GM21619 (cell line): ENCODE data around the gene PTH2.

Experiments
- ATAC-seq: cut with Tn5 transposase; IDR thresholded peaks from one replicate; pipeline ENCODE4 v1.9.1; 2021; ENCODE audit not compliant: unreplicated experiment

The PTH2 gene

DNA sequence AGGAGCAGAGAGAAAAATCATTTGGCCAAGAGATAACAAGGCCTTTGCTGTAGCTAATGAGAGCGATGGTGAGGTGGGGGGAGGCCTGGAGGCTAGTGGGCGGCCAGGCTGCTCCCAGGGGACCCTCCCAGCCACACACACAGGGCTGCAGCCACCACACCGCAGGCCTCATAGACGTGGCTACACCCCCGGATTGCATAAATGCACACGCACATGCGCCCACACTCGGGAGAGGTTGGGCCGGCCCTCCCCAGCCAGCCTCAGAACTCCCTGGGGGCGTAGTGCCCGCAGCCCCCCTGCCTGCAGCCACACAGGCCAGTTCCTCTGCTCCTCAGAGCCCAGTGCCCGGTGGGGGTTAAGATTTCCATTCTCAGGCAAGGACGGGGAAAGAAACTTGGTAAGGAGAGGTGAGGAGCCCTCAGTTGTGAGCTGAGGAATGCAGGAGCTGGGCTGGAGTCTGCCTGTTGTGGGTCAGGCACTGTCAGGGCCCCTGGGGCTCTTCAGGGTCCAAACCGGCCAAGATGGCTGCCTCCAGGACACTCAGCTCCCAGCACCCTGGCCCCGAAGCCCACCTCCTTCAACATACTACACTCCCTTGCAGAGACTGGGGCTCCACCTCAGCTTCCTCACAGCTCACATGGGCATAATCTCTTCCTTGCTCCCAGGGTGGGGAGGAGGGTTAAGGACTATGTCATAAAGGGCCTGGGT lies 8.0 kb downstream of the PTH2 start:
- ATAC-seq: no peak

DNA sequence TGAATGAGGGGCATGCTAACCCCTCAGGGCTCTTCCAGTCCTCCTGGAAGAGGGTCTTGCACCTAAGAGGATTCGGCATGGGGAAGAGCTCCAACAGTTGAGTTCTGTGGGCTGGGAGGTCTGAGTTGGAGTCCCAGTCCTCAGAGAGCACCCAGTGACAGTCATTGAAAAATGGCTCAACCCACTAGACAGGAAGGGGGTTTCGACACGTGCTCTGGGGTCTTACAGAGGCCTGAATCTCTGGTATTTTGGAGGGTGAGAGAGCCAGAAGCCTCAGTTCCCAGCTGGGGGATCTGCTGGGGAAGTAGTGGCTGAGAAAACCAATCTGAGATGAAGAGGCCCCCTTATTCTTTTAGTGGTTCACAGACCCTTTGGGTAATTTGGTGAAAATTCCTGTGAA lies 9.0 kb downstream of the PTH2 start:
- ATAC-seq: no peak

DNA sequence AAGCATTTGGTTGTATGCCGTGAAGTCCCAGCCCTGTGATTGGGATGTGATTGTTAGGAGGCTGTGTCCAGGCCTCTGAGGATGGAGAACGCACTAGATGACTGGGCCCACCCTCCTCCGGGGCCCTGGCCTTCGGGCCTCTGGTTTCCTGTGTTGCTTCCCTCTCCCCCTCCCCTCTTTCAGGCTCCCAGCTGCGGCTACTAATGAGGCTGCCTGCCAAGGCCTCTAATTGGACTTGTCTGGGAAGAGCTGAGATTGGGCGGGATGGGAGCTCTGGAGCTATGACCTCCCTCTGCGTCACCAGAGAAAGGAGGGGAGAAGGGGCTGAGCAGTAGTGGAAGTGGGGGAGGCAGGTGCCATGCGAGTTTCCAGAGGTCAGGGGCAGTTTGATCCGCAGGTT lies 9.9 kb downstream of the PTH2 start:
- ATAC-seq: no peak

DNA sequence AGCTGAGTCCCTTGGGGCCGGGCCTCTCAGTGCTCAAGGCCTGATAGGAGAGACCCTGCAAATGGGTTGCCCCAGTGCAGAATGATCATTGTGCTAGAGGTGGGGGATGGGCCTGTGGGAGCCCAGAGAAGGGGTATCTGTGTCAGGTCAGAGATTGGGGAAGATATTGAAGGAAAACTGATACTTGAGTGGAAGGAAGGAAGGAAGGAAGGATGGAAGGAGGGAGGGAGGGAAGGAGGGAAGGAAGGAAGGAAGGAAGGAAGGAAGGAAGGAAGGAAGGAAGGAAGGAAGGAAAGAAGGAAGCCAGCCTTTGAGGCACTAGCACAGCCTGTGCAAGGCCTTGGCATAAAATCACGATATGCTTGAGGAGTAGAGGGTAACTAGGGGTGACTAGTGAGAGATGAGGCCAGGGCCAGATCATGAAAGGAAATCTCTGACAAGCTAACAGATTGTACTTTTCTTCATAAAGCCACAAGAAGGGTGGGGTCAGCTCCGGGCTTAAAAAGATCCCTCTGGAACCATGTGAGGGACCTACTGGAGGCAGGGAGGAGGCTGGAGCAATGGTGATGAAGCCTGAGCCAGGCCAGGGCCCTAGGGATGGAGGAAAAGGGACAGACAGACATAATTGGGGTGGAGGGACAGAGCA lies 11.4 kb downstream of the PTH2 start:
- no peak for ATAC-seq

DNA sequence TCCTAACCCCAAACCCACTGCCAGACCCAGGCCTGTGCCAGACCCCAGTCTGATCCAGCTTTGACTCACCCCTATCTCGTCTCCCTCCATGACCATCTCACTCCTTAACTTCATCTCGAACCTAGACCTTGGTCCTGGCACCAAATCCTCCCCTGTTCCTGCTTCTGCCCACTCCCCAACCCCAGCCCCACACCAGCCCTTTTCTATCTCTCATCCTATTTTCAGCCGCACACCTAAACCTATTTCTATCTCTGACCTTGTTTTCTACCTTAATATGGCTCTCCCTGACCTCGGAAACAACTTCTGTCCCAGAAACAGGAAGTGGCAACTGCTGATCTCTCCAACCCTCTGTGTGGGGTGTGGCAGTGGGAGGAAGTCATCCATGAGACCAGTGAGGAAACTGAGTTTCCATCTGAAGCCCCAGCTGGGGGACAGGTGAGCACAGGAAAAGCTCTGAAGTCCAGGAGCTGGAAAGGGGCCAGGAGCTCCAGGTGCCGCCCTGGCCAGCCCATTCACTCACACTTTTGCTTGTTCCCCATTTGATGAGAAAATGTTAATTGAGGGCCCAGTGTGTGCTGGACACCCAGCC lies 13.7 kb downstream of the PTH2 start:
- no peak for ATAC-seq

DNA sequence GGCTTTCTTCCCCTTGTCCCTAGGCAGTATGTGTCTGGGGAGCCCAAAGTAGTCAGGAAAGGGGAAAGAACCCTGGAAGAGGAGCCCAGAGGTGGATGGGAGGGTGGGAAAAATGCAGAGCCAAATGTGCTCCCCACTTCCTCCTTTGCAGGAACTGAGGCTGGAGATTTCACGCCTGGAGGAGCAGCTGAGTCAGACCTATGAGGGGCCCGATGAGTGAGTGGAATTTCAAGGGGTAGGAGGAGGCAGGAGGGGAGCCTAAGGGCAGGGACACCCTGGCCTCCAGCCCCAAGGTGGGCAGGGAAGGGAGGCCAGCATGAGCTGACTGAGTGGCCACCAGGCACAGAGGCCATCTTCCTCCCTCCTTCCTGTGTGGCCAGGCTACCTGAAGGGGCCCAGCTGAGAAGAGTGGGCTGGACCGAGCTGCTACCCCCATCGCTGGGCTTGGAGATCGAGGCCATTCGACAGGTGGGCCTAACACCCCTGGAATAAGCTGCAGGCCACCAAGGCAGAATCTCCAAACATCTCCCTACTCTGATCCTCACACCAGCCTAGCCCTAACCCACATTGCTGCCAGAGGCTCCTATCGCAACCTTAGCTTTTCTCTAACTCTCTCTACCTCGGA lies 14.3 kb downstream of the PTH2 start:
- ATAC-seq: no peak

DNA sequence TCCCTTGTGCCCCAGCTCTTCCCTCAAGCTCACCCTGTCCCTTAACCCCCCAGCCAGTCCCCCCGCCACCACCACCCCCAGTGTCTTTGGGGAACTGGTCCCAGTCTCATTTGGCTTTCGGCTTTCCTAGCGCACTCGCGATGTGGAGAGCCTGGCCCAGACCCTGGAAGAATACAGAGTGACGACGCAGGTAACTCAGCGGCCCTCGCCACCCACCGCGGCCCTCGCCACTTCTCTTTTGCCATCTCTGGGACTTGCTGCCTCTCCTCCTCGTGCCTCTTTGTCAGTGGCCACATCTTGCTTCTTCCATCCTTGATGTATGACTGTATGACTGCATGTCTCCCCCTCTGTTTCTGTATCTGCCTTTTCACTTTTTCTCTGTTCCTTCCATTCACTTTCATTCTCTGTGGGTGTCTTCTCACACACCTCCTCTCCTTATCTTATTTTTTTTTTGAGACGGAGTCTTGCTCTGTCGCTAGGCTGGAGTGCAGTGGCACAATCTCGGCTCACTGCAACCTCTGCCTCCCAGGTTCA lies 15.7 kb downstream of the PTH2 start:
- ATAC-seq: no peak

DNA sequence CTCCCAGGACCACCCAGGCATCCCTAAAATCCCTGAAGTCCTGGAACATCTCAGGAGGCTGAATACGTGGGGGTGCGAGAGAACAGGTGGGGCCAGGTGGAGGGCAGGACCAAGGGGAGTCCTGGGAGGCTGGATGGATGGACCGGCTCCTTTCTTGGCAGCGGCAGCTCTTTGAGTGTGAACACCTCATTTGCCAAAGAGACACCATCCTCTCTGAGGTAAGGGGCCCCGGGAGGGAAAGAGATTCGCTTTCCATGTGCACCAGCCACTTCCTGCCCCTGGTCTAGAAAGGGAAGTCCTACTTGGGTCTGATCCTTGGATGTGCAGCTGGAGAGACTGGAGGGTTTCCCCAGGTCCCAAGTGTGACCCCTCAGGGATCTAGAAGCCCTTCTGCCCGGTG lies 16.2 kb downstream of the PTH2 start:
- ATAC-seq: no peak

DNA sequence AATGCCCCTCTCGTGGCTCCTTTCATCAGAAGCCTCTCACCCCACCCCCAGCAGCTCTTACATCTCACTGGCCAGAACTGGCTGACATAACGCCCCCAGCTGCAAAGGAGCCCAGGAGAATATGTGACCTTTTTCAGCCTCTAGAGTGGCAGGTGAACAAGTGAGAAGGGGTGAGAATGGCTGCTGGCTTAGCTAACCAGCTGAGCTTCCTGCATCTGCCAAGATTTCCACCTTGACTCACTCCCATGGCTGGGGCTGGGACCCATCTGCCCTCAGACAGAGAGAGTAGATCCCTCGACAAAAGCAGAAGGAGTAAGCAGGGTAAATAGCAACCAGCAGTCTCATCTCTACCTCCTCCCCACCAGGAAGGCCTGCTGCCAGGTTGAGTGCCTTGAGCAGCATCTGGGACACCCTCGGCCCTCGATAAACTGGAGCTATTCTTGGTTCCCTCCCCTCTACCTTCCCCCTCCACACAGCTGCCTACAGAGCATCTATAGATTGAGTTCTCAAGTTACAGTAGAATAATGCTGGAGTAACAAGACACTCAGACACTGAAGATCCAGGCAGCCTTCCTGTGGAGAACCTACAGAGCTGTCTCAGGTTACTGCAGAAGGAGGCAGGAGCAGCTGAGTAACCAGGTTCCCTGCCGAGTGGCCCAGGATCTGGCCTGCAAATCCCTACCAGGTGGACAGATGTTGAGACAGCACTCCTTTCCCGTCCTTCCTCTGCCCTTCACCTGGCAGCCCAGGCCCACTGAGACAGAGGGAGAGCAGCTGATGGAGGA lies 19.6 kb downstream of the PTH2 start:
- ATAC-seq: no peak

DNA sequence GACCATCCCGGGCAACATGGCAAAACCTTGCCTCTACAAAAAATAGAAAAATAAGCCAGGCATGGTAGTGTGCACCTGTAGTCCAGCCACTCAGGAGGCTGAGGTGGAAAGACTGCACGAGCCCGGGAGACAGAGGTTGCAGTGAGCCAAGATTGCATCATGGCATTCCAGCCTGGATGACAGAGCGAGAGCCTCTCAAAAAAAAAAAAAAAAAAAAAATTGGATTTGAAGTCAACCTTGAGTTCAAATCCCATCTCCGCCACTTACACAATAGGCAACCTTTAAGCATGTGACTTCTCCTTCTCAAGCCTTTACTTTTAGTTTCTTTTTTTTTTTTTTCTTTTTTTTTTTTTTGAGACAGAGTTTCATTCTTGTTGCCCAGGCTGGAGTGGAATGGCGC lies 23.2 kb downstream of the PTH2 start:
- ATAC-seq: no peak

DNA sequence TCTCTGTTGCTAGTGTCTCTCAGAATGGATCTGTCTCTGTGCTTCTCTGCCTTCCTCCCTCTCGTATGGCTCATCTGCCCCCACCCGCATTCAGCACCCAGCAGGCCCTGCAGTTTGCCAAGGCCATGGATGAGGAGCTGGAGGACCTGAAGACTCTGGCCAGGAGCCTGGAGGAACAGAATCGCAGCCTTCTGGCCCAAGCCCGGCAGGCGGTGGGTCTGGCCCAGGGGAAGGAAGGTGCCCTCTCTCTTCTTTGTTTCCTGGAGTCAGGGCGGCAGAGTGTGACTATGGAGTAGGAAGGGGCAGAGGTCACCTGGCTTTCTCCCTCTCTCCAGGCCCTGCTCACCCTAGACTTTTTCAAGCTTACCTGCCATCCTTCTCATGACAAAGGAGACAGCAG lies 24.3 kb downstream of the PTH2 start:
- ATAC-seq: no peak

DNA sequence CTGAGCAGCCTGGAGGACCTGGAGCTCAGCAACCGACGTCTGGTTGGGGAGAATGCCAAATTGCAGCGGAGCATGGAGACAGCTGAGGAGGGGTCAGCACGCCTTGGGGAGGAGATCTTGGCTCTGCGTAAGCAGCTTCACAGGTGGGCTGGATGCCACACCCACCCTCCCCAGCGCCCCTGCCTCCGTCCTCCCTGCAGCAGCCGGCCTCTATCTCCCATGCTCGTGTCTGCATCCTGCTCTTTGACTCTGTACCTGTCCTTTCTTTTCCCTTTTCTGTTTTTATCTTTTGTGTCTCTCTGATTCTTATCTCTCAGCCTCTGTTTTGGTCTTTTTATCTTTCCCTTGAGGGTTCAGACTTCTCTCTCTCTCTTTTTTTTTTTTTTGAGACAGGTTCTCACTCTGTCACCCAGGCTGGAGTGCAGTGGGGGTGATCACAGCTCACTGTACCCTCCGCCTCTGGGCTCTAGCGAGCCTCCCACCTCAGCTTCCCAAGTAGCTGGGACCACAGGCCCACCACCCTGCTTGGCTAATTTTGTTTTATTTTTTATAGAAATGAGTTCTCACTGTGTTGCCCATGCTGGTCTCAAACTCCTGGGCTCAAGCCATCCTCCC lies 25.1 kb downstream of the PTH2 start:
- no peak for ATAC-seq

DNA sequence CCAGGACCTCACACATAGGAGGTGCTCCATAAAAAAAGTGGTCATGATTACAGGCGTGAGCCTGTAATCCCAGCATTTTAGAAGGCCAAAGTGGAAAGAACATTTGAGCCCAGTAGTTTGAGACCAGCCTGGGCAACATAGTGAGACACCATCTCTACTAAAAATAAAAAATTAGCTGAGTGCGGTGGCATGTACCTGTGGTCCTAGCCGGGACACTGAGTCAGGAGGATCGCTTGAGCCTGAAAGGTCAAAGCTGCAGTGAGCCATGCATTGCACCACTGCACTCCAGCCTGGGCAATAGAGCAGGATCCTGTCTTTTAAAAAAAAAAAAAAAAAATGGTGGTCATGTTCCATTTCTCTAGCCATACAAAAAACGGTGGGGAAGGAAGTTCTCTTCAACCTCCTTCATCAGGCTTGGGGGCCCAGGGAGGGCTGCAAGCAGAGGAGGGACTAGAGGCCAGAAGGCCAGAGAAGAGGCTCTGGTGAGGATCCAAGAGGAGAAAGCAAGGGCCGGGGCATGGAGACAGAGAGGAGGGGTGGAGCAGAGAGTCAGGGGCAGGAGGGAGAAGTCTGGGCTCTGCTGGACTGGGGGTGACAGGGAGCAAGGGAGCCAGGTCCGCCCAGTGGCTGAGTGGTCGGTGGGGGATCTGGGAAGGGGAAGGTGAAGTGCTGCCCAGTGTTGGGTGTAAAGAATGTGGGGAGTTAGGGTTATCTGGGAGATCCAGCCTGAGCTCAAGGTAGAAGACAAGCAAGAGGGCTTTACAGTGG lies 26.3 kb downstream of the PTH2 start:
- ATAC-seq: no peak

DNA sequence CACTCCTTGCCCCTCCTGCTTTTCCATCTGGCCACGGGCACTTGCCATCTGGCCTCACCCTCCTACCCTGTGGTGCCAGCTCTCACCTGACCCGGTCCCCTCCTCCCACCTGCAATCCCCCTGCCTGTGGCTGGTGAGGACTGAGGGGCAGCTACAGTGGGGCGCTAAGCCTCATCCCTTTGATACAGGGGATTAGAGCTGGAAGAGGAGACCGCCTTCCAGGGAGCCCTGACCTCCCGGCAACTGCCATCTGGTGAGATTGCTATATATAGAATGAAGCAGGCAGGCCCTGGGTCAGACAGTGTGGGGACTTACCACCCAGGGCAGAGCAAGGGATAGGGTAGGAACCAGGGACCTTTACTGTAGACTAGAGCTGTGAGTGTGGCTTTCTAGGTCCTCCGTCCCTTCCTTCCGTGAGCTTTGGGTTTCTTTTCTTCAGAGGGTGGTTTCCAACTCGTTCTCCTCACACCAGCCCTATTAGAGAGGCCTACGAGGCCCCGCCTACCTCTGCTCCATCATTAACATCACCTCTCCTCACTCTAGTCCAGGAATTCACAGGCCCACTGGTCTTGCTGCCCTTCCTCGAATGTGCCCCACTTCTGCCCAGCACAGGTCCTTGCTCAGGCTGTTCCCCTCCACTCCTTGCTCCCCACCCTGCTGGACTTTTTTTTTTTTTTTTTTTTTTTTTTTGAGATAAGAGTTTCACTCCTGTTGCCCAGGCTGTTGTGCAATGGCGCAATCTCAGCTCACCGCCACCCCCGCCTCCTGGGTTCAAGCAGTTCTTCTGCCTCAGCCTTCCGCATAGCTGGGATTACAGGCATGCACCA lies 27.4 kb downstream of the PTH2 start:
- ATAC-seq: no peak

DNA sequence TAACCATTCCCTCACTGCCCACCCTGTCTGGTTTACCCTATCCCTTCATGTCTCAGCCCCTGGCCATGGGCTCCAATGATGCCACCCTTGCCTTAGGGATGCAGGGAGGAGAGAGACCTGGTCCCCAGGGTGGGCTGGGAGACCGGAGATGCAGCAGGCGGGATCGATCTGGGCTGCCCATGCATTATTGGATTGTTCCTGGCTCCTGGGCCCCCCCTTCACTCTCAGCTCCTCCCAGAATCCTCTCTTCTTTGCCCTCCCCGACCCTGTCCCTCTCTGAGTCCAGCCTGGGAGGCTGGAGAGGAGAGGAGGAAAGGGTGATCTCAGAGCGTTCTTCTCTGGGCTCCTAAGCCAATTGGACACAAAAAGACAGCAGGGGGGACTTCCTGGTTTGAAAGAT lies 29.4 kb downstream of the PTH2 start:
- no peak for ATAC-seq

DNA sequence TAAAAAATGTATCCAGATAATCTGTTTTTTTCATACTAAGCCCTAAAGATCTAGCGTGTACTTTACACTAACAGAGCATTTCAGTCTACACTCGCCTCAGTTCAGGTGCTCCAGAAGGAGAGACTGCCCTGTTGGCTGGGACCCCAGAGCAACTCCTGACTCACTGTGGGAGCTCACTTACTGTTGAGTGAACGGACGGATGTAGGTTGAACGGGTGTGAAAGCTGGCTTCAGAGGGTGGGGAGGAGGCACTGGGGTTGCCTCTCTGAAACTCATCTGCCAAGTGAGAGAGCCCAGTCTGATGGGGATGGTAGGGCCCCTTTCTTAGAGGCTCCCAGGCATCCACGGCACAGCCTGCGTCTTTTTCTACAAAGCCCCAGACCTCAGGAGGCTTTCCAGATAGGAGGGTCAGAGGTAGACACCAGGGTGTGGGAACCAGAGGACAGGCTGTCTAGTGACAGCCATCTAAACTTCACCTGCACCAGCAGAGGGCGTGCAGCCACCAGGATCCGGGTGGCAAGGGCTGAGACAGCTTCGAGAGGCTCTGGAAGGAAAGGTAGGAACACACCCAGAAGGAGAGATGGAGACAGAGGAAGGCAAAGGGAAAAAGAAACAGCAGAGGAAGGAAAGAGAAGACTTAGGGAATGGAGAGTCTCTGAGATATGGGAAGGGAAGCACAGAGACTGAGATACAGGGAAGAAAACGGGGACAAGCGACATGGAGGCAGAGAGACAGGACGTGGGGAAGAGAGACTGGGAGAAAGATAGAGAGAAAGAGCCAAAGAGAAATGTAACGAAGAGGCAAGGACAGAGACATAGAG lies 31.5 kb downstream of the PTH2 start:
- no peak for ATAC-seq

DNA sequence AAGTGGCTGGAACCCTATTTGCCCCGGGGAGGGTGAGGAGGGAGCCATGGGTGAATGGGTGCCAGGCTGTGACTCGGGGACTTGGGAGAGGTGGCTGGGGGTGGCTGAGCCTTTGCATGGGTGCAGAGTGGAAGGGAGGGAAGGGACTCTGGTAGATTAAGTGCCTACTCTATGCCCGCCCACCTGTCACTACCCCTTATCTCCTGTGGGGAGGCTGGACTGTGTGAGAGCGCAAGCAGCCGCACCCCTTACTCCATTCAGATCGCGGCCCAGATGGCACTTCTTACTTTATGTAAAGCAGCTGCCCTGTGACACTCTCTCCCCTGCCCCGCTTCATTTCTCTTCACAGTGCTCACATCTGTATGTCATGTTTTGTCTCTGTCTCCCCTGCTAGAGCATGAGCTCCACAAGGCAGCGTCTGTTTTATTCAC lies 32.3 kb downstream of the PTH2 start:
- ATAC-seq: no peak
